Neural crest cell (in vitro differentiated cells): Measurements from ENCODE around the gene SPATA6L. TPM values are rescaled to one million over a fixed set of nuclear protein-coding genes. Genes with fewer than 3 reads are reported as not detected.

Experiments used
- DNase-seq: peaks from one replicate; pipeline ENCODE4 v3.0.0; 2021; ENCODE audit warnings: low read depth, mixed read lengths, low spot score
- H3K27ac Mint-ChIP-seq: one replicate; pipeline ENCODE4 v1.8.0; 2021; ENCODE audit warnings: mild to moderate bottlenecking, mixed read lengths; ENCODE audit not compliant: unreplicated experiment
- H3K27me3 Mint-ChIP-seq: 2 replicates; pipeline ENCODE4 v1.8.0; 2021; ENCODE audit warnings: low read depth, mild to moderate bottlenecking, mixed read lengths
- H3K36me3 Mint-ChIP-seq: 2 replicates; pipeline ENCODE4 v1.8.0; 2021; ENCODE audit warnings: low read depth, mild to moderate bottlenecking, mixed read lengths
- H3K4me1 Mint-ChIP-seq: 2 replicates; pipeline ENCODE4 v1.8.0; 2021; ENCODE audit warnings: mixed read lengths
- H3K4me3 Mint-ChIP-seq: one replicate; pipeline ENCODE4 v1.8.0; 2021; ENCODE audit warnings: mild to moderate bottlenecking, mixed read lengths
- H3K9me3 Mint-ChIP-seq: 2 replicates; pipeline ENCODE4 v1.8.0; 2021; ENCODE audit warnings: mixed read lengths
- total RNA-seq: library from RNA; stranded (reverse); gene quantifications from 2 replicates; pipeline ENCODE4 v1.2.1, GENCODE V29; 2021
- TF ChIP-seq, protein P1 (sequence below): fragments of 200-600 bp; sonication (generic); conservative IDR thresholded peaks from 2 replicates; pipeline ENCODE4 v1.5.0; 2021; ENCODE audit warnings: antibody characterized with exemption, mild to moderate bottlenecking

The SPATA6L gene
- total RNA-seq, 1 donor from 2014 or later = 0.44 TPM

- H3K4me1 Mint-ChIP-seq = peaks cover 13% of the 10 kb centered on the region
- peaks cover 3% of the 10 kb centered on the region for H3K9me3 Mint-ChIP-seq
- no peaks in the 10 kb centered on the region for H3K27me3 Mint-ChIP-seq
- no peak overlapping the region for H3K27ac Mint-ChIP-seq
- H3K36me3 Mint-ChIP-seq = no peaks in the 10 kb centered on the region
- no peak for DNase-seq
- no peak overlapping the region for H3K4me3 Mint-ChIP-seq
- TF ChIP-seq, protein P1, sequence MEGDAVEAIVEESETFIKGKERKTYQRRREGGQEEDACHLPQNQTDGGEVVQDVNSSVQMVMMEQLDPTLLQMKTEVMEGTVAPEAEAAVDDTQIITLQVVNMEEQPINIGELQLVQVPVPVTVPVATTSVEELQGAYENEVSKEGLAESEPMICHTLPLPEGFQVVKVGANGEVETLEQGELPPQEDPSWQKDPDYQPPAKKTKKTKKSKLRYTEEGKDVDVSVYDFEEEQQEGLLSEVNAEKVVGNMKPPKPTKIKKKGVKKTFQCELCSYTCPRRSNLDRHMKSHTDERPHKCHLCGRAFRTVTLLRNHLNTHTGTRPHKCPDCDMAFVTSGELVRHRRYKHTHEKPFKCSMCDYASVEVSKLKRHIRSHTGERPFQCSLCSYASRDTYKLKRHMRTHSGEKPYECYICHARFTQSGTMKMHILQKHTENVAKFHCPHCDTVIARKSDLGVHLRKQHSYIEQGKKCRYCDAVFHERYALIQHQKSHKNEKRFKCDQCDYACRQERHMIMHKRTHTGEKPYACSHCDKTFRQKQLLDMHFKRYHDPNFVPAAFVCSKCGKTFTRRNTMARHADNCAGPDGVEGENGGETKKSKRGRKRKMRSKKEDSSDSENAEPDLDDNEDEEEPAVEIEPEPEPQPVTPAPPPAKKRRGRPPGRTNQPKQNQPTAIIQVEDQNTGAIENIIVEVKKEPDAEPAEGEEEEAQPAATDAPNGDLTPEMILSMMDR = no peak
Measured at GRCh38 chr9:4603830-4604229, 62.5 kb downstream of the SPATA6L start.

DNA sequence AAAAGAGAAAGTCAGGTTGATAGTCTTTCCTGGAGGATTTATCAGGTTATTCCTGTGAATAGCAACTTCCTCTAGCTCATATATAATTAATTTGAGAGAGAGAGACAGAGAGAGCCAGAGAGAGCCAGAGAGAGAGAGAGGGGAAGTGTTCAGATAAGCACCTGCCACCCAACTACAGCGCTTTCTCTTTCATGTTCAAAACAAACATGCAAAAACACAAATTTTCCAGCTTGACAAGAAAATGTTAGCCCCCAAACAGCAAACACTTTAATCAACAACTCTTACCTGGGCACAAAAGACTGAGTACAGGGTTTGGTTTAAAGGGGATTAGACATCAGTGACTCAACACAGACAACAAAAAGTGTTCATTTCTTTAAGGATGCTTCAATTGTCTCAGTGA, 65.9 kb downstream of the SPATA6L start:
- peaks cover 26% of the 10 kb centered on the region for H3K4me1 Mint-ChIP-seq
- no peaks in the 10 kb centered on the region for H3K27me3 Mint-ChIP-seq
- no peak for DNase-seq
- TF ChIP-seq, protein P1 = no peak
- no peaks in the 10 kb centered on the region for H3K36me3 Mint-ChIP-seq
- no peak overlapping the region for H3K27ac Mint-ChIP-seq
- H3K4me3 Mint-ChIP-seq = no peak overlapping the region
- H3K9me3 Mint-ChIP-seq = peaks cover 3% of the 10 kb centered on the region

- H3K4me3 Mint-ChIP-seq = no peak overlapping the region
- no peaks in the 10 kb centered on the region for H3K36me3 Mint-ChIP-seq
- TF ChIP-seq, protein P1 = no peak
- H3K27me3 Mint-ChIP-seq = peaks cover 2% of the 10 kb centered on the region
- no peak overlapping the region for H3K27ac Mint-ChIP-seq
- H3K4me1 Mint-ChIP-seq = peaks cover 18% of the 10 kb centered on the region
- H3K9me3 Mint-ChIP-seq = no peaks in the 10 kb centered on the region
- DNase-seq = no peak
Measured at GRCh38 chr9:4596165-4596922, 69.9 kb downstream of the SPATA6L start.

- Mint-ChIP-seq H3K27ac (no peak overlapping the region), H3K4me1 (peaks cover 13% of the 10 kb centered on the region), H3K36me3 (no peaks in the 10 kb centered on the region), H3K9me3 (no peaks in the 10 kb centered on the region), H3K4me3 (no peak overlapping the region), H3K27me3 (peaks cover 2% of the 10 kb centered on the region)
- DNase-seq = no peak
- TF ChIP-seq, protein P1 = no peak
Measured at GRCh38 chr9:4594994-4595393, 71.3 kb downstream of the SPATA6L start.

- no peak overlapping the region for H3K27ac Mint-ChIP-seq
- H3K4me1 Mint-ChIP-seq = peaks cover 13% of the 10 kb centered on the region
- H3K36me3 Mint-ChIP-seq = no peaks in the 10 kb centered on the region
- TF ChIP-seq, protein P1 = no peak
- no peaks in the 10 kb centered on the region for H3K9me3 Mint-ChIP-seq
- DNase-seq = no peak
- no peak overlapping the region for H3K4me3 Mint-ChIP-seq
- H3K27me3 Mint-ChIP-seq = peaks cover 2% of the 10 kb centered on the region
Measured at GRCh38 chr9:4594545-4594944, 71.7 kb downstream of the SPATA6L start.
